ENCODE results near the gene LMNTD1. TPM values are rescaled to one million over a fixed set of nuclear protein-coding genes. Genes with fewer than 3 reads are reported as not detected.

Gene LMNTD1
- total and polyA plus RNA-seq, 2 of the 4 experiments (the other 2 are of a cell fraction) = 1.5 to 4.3 TPM

- intact Hi-C loops (cut with micrococcal nuclease) = no loop called here
- Histone ChIP-seq H3K9me3 (ENCODE audit: control insufficient read depth, insufficient read depth, low read length) (peaks cover 4% of the 10 kb centered on the region), H2AK9ac (replicated peaks; ENCODE audit: low read depth, low read length, poor library complexity) (no peak overlapping the region), H3K23ac (ENCODE audit: low read depth, low read length) (no peak overlapping the region), H2BK5ac (ENCODE audit: low read depth, low read length, poor library complexity, severe bottlenecking) (no peak overlapping the region), H3K56ac (ENCODE audit: extremely low read depth, insufficient read depth, low read length) (no peak overlapping the region), H3K18ac (ENCODE audit: low read depth, low read length) (no peak overlapping the region), H3K79me1 (ENCODE audit: low read depth in 1 of 2, low read length in 2 of 2) (no peaks in the 10 kb centered on the region), H3K9me1 (ENCODE audit: insufficient read depth, low read length) (no peaks in the 10 kb centered on the region), H2BK120ac (ENCODE audit: low read depth, low read length) (no peak overlapping the region), H3K4me3 (ENCODE audit: insufficient read depth, low read depth, low read length) (no peak overlapping the region), H2BK20ac (ENCODE audit: low read depth, low read length) (no peak overlapping the region), H4K5ac (ENCODE audit: low read depth, low read length) (no peak overlapping the region), H2BK15ac (ENCODE audit: low read depth, low read length) (no peak overlapping the region), H3K9ac (ENCODE audit: low read depth, low read length) (no peak overlapping the region), H3K27ac (ENCODE audit: insufficient read depth, low read length) (no peak overlapping the region), H4K20me1 (ENCODE audit: insufficient read depth, low read length) (no peaks in the 10 kb centered on the region), H3K27me3 (ENCODE audit: control insufficient read depth, insufficient read depth, low read length) (no peaks in the 10 kb centered on the region), H3K4me1 (ENCODE audit: control insufficient read depth, insufficient read depth, low read length) (peaks cover 3% of the 10 kb centered on the region; the same call in 1 of the 2 replicates), H4K8ac (ENCODE audit: low read depth in 2 of 2, low read length in 2 of 2) (no peak overlapping the region), H3K4ac (ENCODE audit: low read depth, low read length) (no peak overlapping the region), H4K91ac (ENCODE audit: insufficient read depth, low read depth, low read length) (no peak overlapping the region), H3K36me3 (ENCODE audit: control insufficient read depth, insufficient read depth, low read length) (no peaks in the 10 kb centered on the region), H3K4me2 (ENCODE audit: low read depth, low read length) (no peak overlapping the region), H2AK5ac (ENCODE audit: low read depth, low read length) (no peak overlapping the region), H2AFZ (replicated peaks; ENCODE audit: low read length, poor library complexity) (no peak overlapping the region), H3K14ac (replicated peaks; ENCODE audit: low read depth, low read length) (no peak overlapping the region)
- WGBS, 2 experiments (ENCODE audit: extremely low coverage in 2 of 2, insufficient read length in 1 of 2) = no CpG with 5 or more reads among the region's 4 CpGs
- TF ChIP-seq CEBPB (IDR thresholded peaks at IDR 0.05; ENCODE audit: low read depth, low read length) (no peak), MAFK (IDR thresholded peaks at IDR 0.05; ENCODE audit: low read depth, low read length) (no peak), RAD21 (IDR thresholded peaks at IDR 0.05; ENCODE audit: low read length) (no peak), CHD1 (IDR thresholded peaks at IDR 0.05; ENCODE audit: low read depth, low read length) (no peak), USF2 (IDR thresholded peaks at IDR 0.05; ENCODE audit: low read depth, low read length) (no peak), SMC3 (IDR thresholded peaks at IDR 0.05; ENCODE audit: low read depth, low read length) (no peak), MAZ (IDR thresholded peaks at IDR 0.05; ENCODE audit: borderline replicate concordance, low read depth, low read length) (no peak), RCOR1 (IDR thresholded peaks at IDR 0.05; ENCODE audit: insufficient replicate concordance, low read length) (no peak), FOS (IDR thresholded peaks at IDR 0.05; ENCODE audit: low read depth, low read length) (no peak), MXI1 (IDR thresholded peaks at IDR 0.05; ENCODE audit: borderline replicate concordance, low read depth, low read length) (no peak), NFE2L2 (IDR thresholded peaks at IDR 0.05; ENCODE audit: low read depth, low read length) (no peak), RFX5 (IDR thresholded peaks at IDR 0.05; ENCODE audit: low read depth, low read length) (no peak), CTCF (conservative IDR thresholded peaks at IDR 0.05; ENCODE audit: low read depth, low read length) (no peak), ELK1 (IDR thresholded peaks at IDR 0.05; ENCODE audit: borderline replicate concordance, low read depth, low read length) (no peak), POLR2A (IDR thresholded peaks at IDR 0.05; ENCODE audit: low read depth, low read length) (no peak), BHLHE40 (IDR thresholded peaks at IDR 0.05; ENCODE audit: low read depth, low read length) (no peak)
- no peak for DNase-seq
- dilution Hi-C loops (cut with HindIII; ENCODE audit: low sequenced_read_pairs, unreplicated experiment) = no loop called here
- ChIA-PET POLR2A (ENCODE audit: unreplicated experiment) (no interaction called here), CTCF (no interaction called here)
- in situ Hi-C loops (cut with MboI; ENCODE audit: low sequenced_read_pairs) = no loop called here
- ATAC-seq (ENCODE audit: low read depth) = no peak
- no TSS peak for BruUV-seq (replicated peaks)
Observed at GRCh38 chr12:25587346-25587745, 34.3 kb upstream of the LMNTD1 start.

Measured in IMR-90 (cell line).